H1 (cell line): ENCODE data around the gene NBEA. TPM values are rescaled to one million over a fixed set of nuclear protein-coding genes. Genes with fewer than 3 reads are reported as not detected.

Experiments used
- POU5F1 ChIP-seq: IDR thresholded peaks from 2 replicates; pipeline ENCODE4 v1.6.1; 2011; ENCODE audit warnings: low read depth, mild to moderate bottlenecking, low read length, moderate library complexity
- RXRA ChIP-seq: IDR thresholded peaks from 2 replicates; pipeline ENCODE4 v1.6.1; 2011; ENCODE audit warnings: low read depth, mild to moderate bottlenecking, low read length, moderate library complexity; ENCODE audit not compliant: insufficient read depth
- SIX5 ChIP-seq: IDR thresholded peaks from 2 replicates; pipeline ENCODE4 v1.6.1; 2011; ENCODE audit warnings: mild to moderate bottlenecking, low read depth, low read length
- polyA plus RNA-seq, 7 experiments: library from polyadenylated mRNA; depleted of rRNA in 3 of 7; stranded (reverse) in 5 of 7; unstranded in 2 of 7; fragments of >200 nt in 5 of 7; fragments of 200-250 nt in 2 of 7; gene quantifications; 1 replicate in 5 of 7; 2 replicates in 1 of 7; 4 replicates in 1 of 7; pipeline versions ENCODE4 v1.2.1 to v1.2.3, GENCODE V29; 2011 to 2013; ENCODE audit warnings: missing spikeins in 2 of 7, mixed read lengths in 2 of 7
- total RNA-seq: library from RNA; stranded (reverse); fragmentation: NEBNext Ultra II Directional; extraction: Animal tissue kit (Norgen Biotek cat#: 25700); gene quantifications from 2 replicates; pipeline ENCODE4 v1.2.1, GENCODE V29; 2021

Gene NBEA
- total and polyA plus RNA-seq, 2 of the 8 experiments (the other 6 are each of a cell fraction or from before 2014, with no cell fraction given), result 14.2 to 21.5 TPM

DNA sequence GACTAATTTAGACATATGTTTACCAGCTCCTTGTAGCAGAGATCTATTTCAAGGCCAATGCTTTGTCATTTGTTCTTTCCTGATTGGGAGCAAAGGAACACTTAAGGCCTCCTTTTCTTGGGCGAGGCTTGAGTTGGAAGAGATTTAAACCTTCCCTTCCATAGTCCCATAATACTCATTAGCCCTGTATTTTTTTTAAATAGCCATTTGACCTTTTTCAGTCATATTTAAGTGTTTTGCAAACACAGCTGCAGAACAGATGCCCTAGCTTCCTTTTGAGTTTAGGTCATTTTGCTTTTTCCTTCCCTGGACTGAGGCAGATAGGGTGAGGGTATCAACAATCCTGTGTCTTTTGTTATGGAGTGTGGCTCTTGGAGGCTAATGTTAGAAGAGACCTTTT lies 198.3 kb downstream of the NBEA start (continued):
- no peak for TF ChIP-seq RXRA
- no peak for TF ChIP-seq POU5F1
- no peak for TF ChIP-seq SIX5
